ENCODE data around the gene CPED1. TPM values are rescaled to one million over a fixed set of nuclear protein-coding genes. Genes with fewer than 3 reads are reported as not detected.
"Not testable (repeated sequence)": the region's sequence is repeated elsewhere in the genome, so short reads cannot be mapped to it uniquely, and the experiment has no call there.

CPED1 gene
- total RNA-seq, 1 donor from 2014 or later = 58.6 TPM

DNA sequence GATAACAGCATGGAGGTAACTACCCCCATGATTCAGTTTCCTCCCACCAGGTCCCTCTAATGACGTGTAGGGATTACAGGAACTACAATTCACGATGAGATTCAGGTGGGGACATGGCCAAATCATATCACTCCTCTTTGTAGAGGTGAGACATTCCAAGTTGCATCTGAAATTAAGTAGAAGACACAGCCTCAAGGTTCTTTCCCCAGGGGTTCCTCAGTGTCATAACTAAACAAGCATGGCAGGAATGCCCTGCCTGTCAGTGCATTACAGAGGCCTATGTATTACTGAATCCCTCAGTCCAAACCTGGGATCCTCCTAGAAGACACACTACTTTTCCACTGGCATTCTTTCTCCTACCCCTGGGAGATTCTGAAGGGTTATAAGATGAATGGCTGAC is 297.7 kb downstream of the CPED1 start:
- no peak for DNase-seq (ENCODE audit: low spot score)

DNA sequence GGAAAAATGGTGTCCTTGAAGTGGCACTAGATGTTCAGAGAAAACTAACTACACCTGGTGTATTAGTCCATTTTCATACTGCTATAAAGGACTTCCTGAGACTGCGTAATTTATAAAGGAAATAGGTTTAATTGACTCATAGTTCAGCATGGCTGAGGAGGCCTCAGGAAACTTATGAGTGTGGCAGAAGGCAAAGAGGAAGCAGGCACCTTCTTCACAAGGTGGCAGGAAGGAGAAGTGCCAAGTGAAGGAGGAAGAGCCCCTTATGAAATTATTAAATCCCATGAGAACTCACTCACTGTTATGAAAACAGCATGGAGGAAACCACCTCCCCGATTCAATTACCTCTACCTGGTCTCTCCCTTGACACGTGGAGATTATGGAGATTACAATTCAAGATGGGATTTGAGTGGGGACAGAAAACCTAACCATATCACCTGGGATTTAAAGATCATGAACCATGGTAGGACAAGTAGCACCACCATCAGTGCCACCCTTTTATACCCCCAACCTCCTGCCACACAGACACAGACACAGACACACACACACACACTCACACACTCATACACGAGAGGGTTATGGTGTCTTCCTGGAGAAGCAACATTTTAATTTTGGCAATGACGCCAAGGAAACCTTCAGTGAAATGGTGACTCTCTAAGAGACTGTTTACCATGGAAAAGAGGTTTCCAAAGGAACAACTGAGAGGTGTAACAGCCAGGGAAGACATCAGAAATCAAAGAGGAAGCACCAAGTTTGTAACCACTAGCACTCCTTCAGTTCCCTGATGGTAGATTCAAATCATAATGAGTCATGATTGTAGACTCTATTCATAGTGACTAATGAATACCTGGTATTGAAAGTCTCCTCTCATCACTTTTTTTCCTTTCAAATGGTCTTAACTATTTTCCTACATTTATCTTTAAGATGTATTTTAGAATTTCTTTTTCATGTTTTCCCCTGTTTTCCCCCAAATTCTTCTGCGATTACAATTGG is 298.5 kb downstream of the CPED1 start:
- no peak for DNase-seq (ENCODE audit: low spot score)

- no peak for DNase-seq (ENCODE audit: low spot score)
Measured at GRCh38 chr7:121288894-121289293, 300.4 kb downstream of the CPED1 start.

- not testable (repeated sequence) for DNase-seq (ENCODE audit: low spot score)
Measured at GRCh38 chr7:121289930-121290329, 301.4 kb downstream of the CPED1 start.

- no peak for DNase-seq (ENCODE audit: low spot score)
Measured at GRCh38 chr7:121294448-121294992, 306.0 kb downstream of the CPED1 start.

DNA sequence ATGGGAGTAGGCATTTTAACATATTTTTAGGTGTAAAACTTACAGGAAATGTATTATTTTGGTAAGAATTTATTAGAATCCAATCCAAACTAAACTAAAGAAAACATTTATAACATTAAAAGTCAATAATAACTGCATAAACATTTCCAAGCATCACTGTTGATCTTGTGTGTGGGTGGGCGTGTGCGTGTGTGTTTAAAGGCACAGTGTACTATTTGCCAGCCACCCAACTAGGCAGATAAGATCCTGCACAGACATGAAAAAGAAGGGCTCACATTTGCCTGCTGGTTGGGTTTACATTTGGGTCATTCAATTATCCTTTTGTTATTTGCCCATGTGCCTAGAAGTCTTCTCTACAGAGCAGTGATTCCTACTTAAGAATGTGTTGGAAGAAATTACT is 309.3 kb downstream of the CPED1 start:
- no peak for DNase-seq (ENCODE audit: low spot score)

GRCh38 chr7:121298831-121299239 is 310.3 kb downstream of the CPED1 start:
- DNase-seq (ENCODE audit: low spot score) = no peak

DNA sequence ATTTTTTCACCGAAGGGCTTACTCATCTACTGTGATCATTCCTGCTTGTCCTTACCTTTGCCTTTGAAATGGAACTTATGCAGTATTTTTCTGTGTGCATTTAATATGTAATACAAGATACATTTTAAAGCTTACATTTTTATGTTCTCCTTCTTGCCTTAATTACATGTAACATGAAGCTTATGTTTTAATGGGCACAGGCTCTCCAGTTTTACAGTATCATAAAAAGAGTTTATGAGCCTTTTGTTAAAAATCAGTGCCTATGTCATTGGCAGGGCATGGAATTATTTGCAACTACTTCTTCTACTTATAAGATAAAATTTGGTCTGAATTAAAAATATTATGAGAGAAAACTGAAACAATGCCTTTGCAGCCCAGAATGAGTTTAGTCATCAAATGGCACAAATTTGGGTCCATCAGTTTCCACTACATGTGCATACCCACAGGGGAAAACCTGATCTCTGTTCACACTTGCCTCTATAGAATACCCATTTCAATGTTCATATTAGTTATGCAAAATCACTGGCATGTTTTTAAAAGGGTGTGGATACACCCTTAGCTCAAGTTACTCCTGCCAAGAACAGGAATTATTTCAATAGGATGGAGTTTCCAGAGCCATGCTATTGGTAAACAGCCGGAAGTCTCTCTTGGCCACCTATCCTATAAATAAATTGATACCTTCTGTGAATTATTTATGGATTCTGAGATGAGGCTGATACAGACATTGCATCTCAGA is 312.3 kb downstream of the CPED1 start:
- no peak for DNase-seq (ENCODE audit: low spot score)

GRCh38 chr7:121301446-121302213 is 313.1 kb downstream of the CPED1 start:
- no peak for DNase-seq (ENCODE audit: low spot score)

DNA sequence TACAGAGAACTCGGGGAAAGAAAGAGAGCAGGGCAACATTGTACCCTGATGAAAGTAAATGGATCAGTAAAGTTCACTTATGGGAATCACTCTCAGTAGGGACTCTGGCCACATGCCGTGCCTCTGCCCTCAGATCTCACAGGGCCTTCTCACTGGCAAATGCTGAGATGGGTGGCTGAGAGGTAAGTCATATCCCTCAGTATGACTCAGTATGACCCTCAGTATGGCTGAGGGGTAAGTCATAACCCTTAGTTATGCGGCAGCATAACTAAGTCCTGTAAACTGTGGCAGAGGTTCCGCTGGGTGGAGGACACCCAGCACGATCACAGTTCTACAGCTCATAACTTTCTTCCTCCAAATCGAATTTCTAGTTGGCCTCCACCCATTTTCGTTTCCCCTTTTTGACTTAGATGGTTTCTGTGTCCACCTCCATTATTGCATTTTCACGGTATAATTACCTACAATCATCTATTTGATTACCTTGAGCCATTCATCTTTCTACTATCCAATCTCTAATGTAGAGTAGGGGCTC is 313.8 kb downstream of the CPED1 start:
- no peak for DNase-seq (ENCODE audit: low spot score)

DNA sequence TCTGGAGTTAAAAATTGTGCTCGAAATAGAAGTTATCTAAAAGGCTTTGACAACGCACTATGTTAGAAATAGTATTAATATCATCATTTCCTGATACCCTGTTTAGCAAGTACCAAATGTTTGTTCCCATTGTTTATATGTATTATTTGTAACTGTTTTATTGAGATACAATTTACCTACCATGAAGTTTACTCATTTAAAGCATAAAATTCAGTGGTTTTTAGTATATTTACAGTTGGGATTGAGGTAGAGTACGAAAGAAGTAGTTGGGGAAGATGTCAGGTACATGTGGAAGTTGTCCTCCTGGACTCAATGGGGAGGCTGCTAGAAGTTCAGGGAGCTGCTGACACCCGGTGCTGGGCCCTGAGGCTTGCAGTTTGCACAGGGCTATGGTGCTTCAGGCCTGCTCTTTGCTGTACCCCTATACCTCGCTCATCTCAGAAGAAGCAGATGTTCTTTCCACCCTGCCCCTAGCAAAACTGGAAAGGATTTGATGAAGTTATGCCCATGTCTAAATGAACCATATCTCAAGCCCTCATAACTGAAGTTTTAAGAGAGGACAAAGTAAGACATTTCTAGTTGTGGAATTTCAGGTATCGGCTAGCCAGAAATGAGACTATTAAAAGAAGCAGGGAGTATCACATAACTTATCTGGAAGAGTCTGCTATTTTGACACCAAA is 315.1 kb downstream of the CPED1 start:
- no peak for DNase-seq (ENCODE audit: low spot score)

DNA sequence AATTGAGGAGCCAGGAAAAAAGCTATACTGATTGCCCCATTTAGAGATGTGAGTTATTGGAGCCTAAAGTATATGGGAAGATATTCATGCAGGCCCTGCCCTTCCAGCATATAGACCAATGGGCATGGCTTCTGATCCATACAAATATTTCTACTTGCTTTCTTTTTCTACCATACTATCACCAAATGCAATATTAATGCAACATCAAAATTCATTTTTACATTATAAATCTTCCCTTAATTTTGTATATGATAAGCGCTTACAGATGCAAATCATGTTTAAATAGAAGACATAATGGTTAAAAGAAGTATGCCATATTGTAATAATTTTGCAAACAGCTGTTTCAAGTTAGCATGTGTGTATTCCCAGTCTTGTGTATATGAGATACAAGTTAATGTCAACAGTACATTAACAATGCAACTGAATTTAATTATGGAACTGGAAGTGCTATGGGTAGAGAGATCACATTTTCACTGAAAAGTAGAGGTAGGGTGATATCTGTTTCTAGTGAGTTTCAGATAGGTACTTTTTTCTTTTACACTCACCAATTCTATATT is 315.7 kb downstream of the CPED1 start:
- DNase-seq (ENCODE audit: low spot score) = no peak

DNA sequence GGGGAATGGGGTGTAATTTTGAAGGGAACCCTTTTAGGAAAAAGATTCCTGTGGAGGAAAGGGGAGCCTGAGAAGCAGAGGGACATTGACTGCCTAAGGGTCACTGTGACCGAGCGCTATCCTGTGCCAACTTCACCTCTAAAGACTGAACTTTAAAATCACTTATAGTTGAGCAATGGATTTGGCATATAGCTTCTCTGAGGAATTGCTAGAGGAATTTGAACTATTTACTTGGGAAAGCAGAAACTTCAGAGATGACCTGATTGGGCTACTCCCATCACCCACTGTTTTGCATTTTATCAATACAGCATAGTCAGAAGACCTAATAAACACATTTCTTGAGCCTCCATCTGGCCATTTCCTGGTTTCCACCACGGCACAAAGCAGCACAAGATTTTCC is 316.6 kb downstream of the CPED1 start:
- DNase-seq (ENCODE audit: low spot score) = no peak

DNA sequence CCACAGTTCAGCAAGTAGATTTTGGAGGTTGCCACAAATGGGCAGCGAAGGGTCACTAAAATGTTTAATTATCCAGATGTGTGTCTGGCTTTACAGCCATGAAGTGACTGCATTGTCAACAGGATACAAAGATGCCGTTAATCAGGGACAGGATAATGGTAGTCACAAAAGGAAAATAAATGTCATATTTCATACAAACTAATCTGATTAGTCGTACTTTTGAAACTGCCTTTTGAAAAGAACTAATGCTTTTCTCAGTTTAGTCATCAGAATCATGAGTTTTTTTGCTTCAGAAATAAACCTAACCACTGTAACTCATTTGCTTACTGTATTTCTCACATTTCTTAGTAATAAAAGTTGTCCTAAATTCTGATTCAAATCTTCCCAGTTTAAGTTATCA is 318.1 kb downstream of the CPED1 start:
- no peak for DNase-seq (ENCODE audit: low spot score)

DNA sequence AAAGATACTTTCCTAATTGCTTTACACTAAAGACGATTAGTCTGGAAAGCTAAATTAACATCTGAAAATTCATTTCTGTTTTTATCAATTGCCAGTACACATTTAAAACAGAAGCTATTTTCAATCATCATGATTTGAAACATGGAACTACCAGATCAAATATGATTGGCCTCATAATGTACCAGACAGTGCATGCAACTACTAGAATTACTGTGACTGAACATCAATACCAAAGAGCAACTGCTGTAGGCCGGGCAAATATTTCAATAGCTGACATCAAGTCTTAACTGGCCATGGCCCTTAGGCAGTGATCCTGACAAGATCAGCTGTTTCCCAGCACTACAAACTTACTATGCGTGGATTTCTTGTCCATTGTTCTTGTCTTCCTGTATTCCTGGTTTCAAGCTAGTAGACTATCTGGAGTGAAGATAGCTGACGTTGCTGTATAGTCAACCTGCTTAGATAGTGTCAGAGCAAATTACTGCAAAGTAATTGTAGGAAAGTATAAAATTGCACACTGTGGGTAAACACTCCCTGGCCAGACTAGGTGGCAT is 318.6 kb downstream of the CPED1 start:
- DNase-seq (ENCODE audit: low spot score) = no peak

- no peak for DNase-seq (ENCODE audit: low spot score)
Measured at GRCh38 chr7:121313220-121313792, 324.8 kb downstream of the CPED1 start.

GRCh38 chr7:121313793-121314676 is 325.5 kb downstream of the CPED1 start:
- no peak for DNase-seq (ENCODE audit: low spot score)

DNA sequence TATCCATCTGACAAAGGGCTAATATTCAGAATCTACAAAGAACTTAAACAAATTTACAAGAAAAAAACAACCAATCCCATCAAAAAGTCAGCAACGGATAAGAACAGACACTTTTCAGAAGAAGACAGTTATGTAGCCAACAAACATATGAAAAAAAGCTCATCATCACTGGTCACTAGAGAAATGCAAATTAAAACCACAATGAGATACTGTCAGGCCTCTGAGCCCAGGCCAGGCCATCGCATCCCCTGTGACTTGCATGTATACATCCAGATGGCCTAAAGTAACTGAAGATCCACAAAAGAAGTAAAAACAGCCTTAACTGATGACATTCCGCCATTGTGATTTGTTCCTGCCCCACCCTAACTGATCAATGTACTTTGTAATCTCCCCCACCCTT is 326.7 kb downstream of the CPED1 start:
- not testable (repeated sequence) for DNase-seq (ENCODE audit: low spot score)

GRCh38 chr7:121322460-121322859 is 333.9 kb downstream of the CPED1 start:
- no peak for DNase-seq (ENCODE audit: low spot score)

Measured in mucosa of gallbladder (tissue), 1 donor.